Endothelial cell of umbilical vein (primary cell): ENCODE measurements around the gene PRR36. TPM values are rescaled to one million over a fixed set of nuclear protein-coding genes. Genes with fewer than 3 reads are reported as not detected.

Source experiments
- BruUV-seq: library from RNA; stranded (reverse); fragments of 400-500 nt; replicated peaks from 2 replicates; lab custom pipeline; 2021; lab: Mats Ljungman, UMichigan
- CTCF ChIA-PET: fragments of 300-600, 350-600 bp; sonication (Branson Sonifier 250); formaldehyde crosslinking; loops from one replicate; lab custom pipeline; 2021; ENCODE audit warnings: antibody characterized with exemption, inconsistent platforms; lab: Charles Lee
- POLR2A ChIA-PET: fragments of 300-600, 350-600 bp; sonication (Branson Sonifier 250); formaldehyde crosslinking; loops from one replicate; lab custom pipeline; 2021; ENCODE audit warnings: antibody characterized with exemption, inconsistent platforms; lab: Charles Lee
- DNase-seq: peaks from one replicate; pipeline ENCODE4 v3.0.0-alpha.2; 2011; ENCODE audit warnings: low read depth, low spot score
- FAIRE-seq: peaks from 2 replicates; lab custom pipeline; 2011; peaks lifted over from hg19 to GRCh38; lab: Jason Lieb, UNC
- H2AFZ ChIP-seq: 2 replicates; pipeline ENCODE4 v1.6.0; 2012; ENCODE audit warnings: low read depth, low read length, control low read depth, inconsistent platforms
- H3K27ac ChIP-seq: 2 replicates; pipeline ENCODE4 v1.5.1; 2011; ENCODE audit warnings: low read depth, mild to moderate bottlenecking, control low read depth, low read length, moderate library complexity; ENCODE audit not compliant: insufficient read depth
- H3K27me3 ChIP-seq, 2 experiments: 2 replicates each; pipeline versions ENCODE4 v1.6.0 to v1.6.1; 2011; ENCODE audit warnings: low read length in 2 of 2, mixed read lengths in 1 of 2; ENCODE audit not compliant: control insufficient read depth in 2 of 2, insufficient read depth in 2 of 2
- H3K36me3 ChIP-seq, 2 experiments: 2 replicates in 1 of 2; 3 replicates in 1 of 2; pipeline ENCODE4 v1.5.1; 2011; ENCODE audit warnings: low read length in 2 of 2, mild to moderate bottlenecking in 1 of 2, moderate library complexity in 1 of 2; ENCODE audit not compliant: control insufficient read depth in 2 of 2, insufficient read depth in 2 of 2; ENCODE audit errors: extremely low read depth in 1 of 2
- H3K4me1 ChIP-seq: 3 replicates; pipeline ENCODE4 v1.5.1; 2011; ENCODE audit warnings: mild to moderate bottlenecking, low read length; ENCODE audit not compliant: control insufficient read depth, insufficient read depth; ENCODE audit errors: extremely low read depth
- H3K4me2 ChIP-seq: 2 replicates; pipeline ENCODE4 v1.6.1; 2011; ENCODE audit warnings: low read length, control low read depth, mixed read lengths; ENCODE audit not compliant: insufficient read depth
- H3K4me3 ChIP-seq, 3 experiments: fragments of 200-600 bp in 1 of 3; sonication (generic), shearing (Covaris generic) in 1 of 3; replicated peaks in 1 of 3; 2 replicates each; pipeline ENCODE4 v1.5.1; 2011 to 2016; ENCODE audit warnings: control low read depth in 3 of 3, low read length in 3 of 3, mild to moderate bottlenecking in 2 of 3, inconsistent platforms in 1 of 3, low read depth in 1 of 3, moderate library complexity in 1 of 3; ENCODE audit not compliant: insufficient read depth in 1 of 3
- H3K79me2 ChIP-seq: 2 replicates; pipeline ENCODE4 v1.6.0; 2012; ENCODE audit warnings: low read length, inconsistent platforms; ENCODE audit not compliant: control insufficient read depth, insufficient read depth
- H3K9ac ChIP-seq: replicated peaks from 2 replicates; pipeline ENCODE3; 2011; ENCODE audit warnings: low read length, control low read depth; ENCODE audit not compliant: insufficient read depth; ENCODE audit errors: extremely low read depth
- H3K9me1 ChIP-seq: replicated peaks from 3 replicates; pipeline ENCODE4 v1.6.0; 2011; ENCODE audit warnings: mild to moderate bottlenecking, low read length; ENCODE audit not compliant: control insufficient read depth, insufficient read depth; ENCODE audit errors: extremely low read depth
- H3K9me3 ChIP-seq: replicated peaks from 2 replicates; pipeline ENCODE4 v1.5.1; 2012; ENCODE audit warnings: low read length, inconsistent platforms; ENCODE audit not compliant: control insufficient read depth, insufficient read depth
- H4K20me1 ChIP-seq: replicated peaks from 2 replicates; pipeline ENCODE3; 2011; ENCODE audit warnings: mild to moderate bottlenecking, low read length; ENCODE audit not compliant: control insufficient read depth, insufficient read depth; ENCODE audit errors: extremely low read depth
- EZH2 ChIP-seq: IDR thresholded peaks from 2 replicates; pipeline ENCODE4 v1.6.1; 2012; ENCODE audit warnings: borderline replicate concordance, low read depth, mild to moderate bottlenecking, moderate library complexity, low read length, inconsistent platforms; ENCODE audit not compliant: severe bottlenecking
- GATA2 ChIP-seq: IDR thresholded peaks from 2 replicates; pipeline ENCODE4 v1.7.0; 2011; ENCODE audit warnings: low read depth, mild to moderate bottlenecking, moderate library complexity, mixed read lengths, low read length; ENCODE audit not compliant: insufficient read length, insufficient read depth
- JUN ChIP-seq: IDR thresholded peaks from 2 replicates; pipeline ENCODE4 v1.6.1; 2011; ENCODE audit warnings: borderline replicate concordance, low read depth; ENCODE audit not compliant: insufficient read length, insufficient read depth
- MYC ChIP-seq: IDR thresholded peaks from one replicate; pipeline ENCODE4 v1.6.1; 2011; ENCODE audit warnings: mild to moderate bottlenecking, low read depth, low read length
- POLR2AphosphoS5 ChIP-seq: IDR thresholded peaks from 2 replicates; pipeline ENCODE4 v1.6.1; 2012; ENCODE audit warnings: low read depth, mild to moderate bottlenecking, control low read depth, low read length, moderate library complexity; ENCODE audit not compliant: insufficient read depth
- dilution Hi-C: fragments of 300-500 bp; cut with MboI; formaldehyde crosslinking; loops from one replicate; pipeline ENCODE4 v1.15.0; 2019; ENCODE audit warnings: low sequenced_read_pairs; ENCODE audit not compliant: extremely low pct_ligation_motif_present
- intact Hi-C: fragments of 100-400 bp; cut with micrococcal nuclease; formaldehyde crosslinking; loops from one replicate; pipeline ENCODE4 v1.10.0; 2022
- polyA plus RNA-seq, 4 experiments: library from polyadenylated mRNA; depleted of rRNA in 3 of 4; stranded (reverse) in 3 of 4; unstranded in 1 of 4; fragments of >200 nt; gene quantifications; 2 replicates each; pipeline versions ENCODE4 v1.2.1 to v1.2.3, GENCODE V29; 2011 to 2012; ENCODE audit warnings: missing spikeins in 1 of 4
- total RNA-seq: library from RNA; stranded (reverse); gene quantifications from 2 replicates; pipeline ENCODE4 v1.2.3, GENCODE V29; 2021

PRR36 gene
- total and polyA plus RNA-seq, 2 donors (not counting 3 experiments of a cell fraction or from before 2014, with no cell fraction given): not detected

GRCh38 chr19:7912697-7913564 lies 38.7 kb upstream of the PRR36 start:
- H3K4me1 ChIP-seq: peaks cover 6% of the 10 kb centered on the region
- peaks cover 0 to 23% of the 10 kb centered on the region in 2 experiments for H3K36me3 ChIP-seq
- CTCF ChIA-PET: interaction anchor here (0.9 kb wide), 1 partner anchor 44 kb away, joined by 3 read pairs; no protein-coding TSS in a partner anchor
- peaks cover 14 to 23% of the 10 kb centered on the region in 2 experiments for H3K27me3 ChIP-seq
- H3K27ac ChIP-seq: no peak overlapping the region
- no peaks in the 10 kb centered on the region for H4K20me1 ChIP-seq
- BruUV-seq: no TSS peak
- DNase-seq: no peak
- H3K4me2 ChIP-seq: no peak overlapping the region
- TF ChIP-seq GATA2 (no peak), JUN (no peak), EZH2 (no peak), POLR2AphosphoS5 (no peak), MYC (no peak)
- no peaks in the 10 kb centered on the region for H3K79me2 ChIP-seq
- no peaks in the 10 kb centered on the region for H3K9me1 ChIP-seq
- POLR2A ChIA-PET: no interaction called here
- no peak overlapping the region for H3K4me3 ChIP-seq
- dilution Hi-C loops: no loop called here
- H2AFZ ChIP-seq: no peak overlapping the region
- H3K9ac ChIP-seq: no peak overlapping the region
- FAIRE-seq: no peak
- no peaks in the 10 kb centered on the region for H3K9me3 ChIP-seq
- intact Hi-C loops: no loop called here
